Mesendoderm (in vitro differentiated cells): ENCODE data around the gene ACOT2.

Source experiments
- DNase-seq: peaks from one replicate; pipeline ENCODE4 v3.0.0; 2013
- H2AK5ac ChIP-seq: 2 replicates; pipeline ENCODE4 v1.6.1; 2013; ENCODE audit warnings: low read length, inconsistent platforms
- H2BK120ac ChIP-seq: 2 replicates; pipeline ENCODE4 v1.6.1; 2013; ENCODE audit warnings: low read depth, mild to moderate bottlenecking, low read length, moderate library complexity, mixed read lengths
- H2BK15ac ChIP-seq: replicated peaks from 2 replicates; pipeline ENCODE4 v1.6.1; 2013; ENCODE audit warnings: low read depth, mild to moderate bottlenecking, moderate library complexity
- H2BK5ac ChIP-seq: 2 replicates; pipeline ENCODE4 v1.6.1; 2013; ENCODE audit warnings: low read length, inconsistent platforms
- H3K18ac ChIP-seq: 2 replicates; pipeline ENCODE4 v1.6.1; 2013; ENCODE audit warnings: mild to moderate bottlenecking, low read length, mixed read lengths
- H3K23ac ChIP-seq: one replicate; pipeline ENCODE4 v1.6.1; 2013; ENCODE audit warnings: low read length
- H3K27ac ChIP-seq: 2 replicates; pipeline ENCODE4 v1.5.1; 2013; ENCODE audit warnings: low read depth, mild to moderate bottlenecking, inconsistent platforms, low read length, moderate library complexity
- H3K27me3 ChIP-seq: 2 replicates; pipeline ENCODE4 v1.6.1; 2013; ENCODE audit warnings: low read length, control low read depth, mild to moderate bottlenecking, inconsistent platforms; ENCODE audit not compliant: insufficient read depth, poor library complexity
- H3K36me3 ChIP-seq: 2 replicates; pipeline ENCODE4 v1.6.1; 2013; ENCODE audit warnings: low read length, inconsistent platforms; ENCODE audit not compliant: control insufficient read depth, insufficient read depth
- H3K4ac ChIP-seq: one replicate; pipeline ENCODE4 v1.6.1; 2013; ENCODE audit warnings: low read depth, mild to moderate bottlenecking, low read length, moderate library complexity
- H3K4me1 ChIP-seq: 2 replicates; pipeline ENCODE4 v1.6.1; 2013; ENCODE audit warnings: low read depth, low read length, inconsistent platforms; ENCODE audit not compliant: control insufficient read depth
- H3K4me2 ChIP-seq: 2 replicates; pipeline ENCODE4 v1.6.1; 2013; ENCODE audit warnings: low read length
- H3K4me3 ChIP-seq: 2 replicates; pipeline ENCODE4 v1.5.1; 2013; ENCODE audit warnings: mild to moderate bottlenecking, low read length
- H3K56ac ChIP-seq: one replicate; pipeline ENCODE4 v1.6.1; 2013; ENCODE audit warnings: low read length
- H3K79me1 ChIP-seq: 2 replicates; pipeline ENCODE4 v1.6.1; 2013; ENCODE audit warnings: low read length, inconsistent platforms
- H3K79me2 ChIP-seq: 2 replicates; pipeline ENCODE4 v1.6.1; 2013; ENCODE audit warnings: mild to moderate bottlenecking, low read length; ENCODE audit not compliant: control insufficient read depth, insufficient read depth
- H3K9ac ChIP-seq: 2 replicates; pipeline ENCODE4 v1.6.1; 2013; ENCODE audit warnings: low read length, inconsistent platforms
- H4K5ac ChIP-seq: one replicate; pipeline ENCODE4 v1.6.1; 2013; ENCODE audit warnings: low read length
- H4K8ac ChIP-seq: one replicate; pipeline ENCODE4 v1.6.1; 2013; ENCODE audit warnings: low read depth, mild to moderate bottlenecking, control low read depth, low read length, moderate library complexity
- WGBS: extraction: QIAGEN DNeasy Blood & Tissue Kit; methylation state at CpG from one replicate; pipeline ENCODE4 v1.1.7; 2013; ENCODE audit warnings: low lambda C conversion rate, missing lambda C conversion rate; ENCODE audit not compliant: insufficient coverage; ENCODE audit errors: extremely low coverage; 5-methylcytosine and 5-hydroxymethylcytosine counted together

The ACOT2 gene

DNA sequence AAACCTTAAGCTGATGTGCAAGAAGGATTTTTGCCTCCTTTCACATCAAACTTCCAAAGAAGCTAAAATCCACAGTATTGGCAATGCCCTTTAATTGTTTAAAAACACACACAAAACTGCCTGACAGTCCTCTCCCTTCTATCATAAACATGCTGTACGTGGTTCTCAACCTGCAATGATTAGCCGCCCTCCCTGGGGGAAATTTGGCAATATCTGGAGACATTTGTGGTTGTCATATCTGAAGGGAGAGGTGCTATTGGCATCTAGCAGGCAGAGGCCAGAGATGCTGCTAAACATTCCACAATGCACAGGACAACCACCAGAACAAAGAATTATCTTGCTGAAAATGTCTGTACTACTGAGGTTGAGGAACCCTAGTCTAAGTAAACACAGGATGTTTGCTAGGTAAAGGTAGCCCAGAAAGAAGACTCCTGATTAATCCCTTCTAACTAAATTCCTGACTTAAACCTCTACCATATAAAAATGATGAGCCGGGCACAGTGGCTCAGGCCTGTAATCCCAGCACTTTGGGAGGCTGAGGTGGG lies 44.5 kb downstream of the ACOT2 start:
- Histone ChIP-seq H3K79me2 (no peaks in the 10 kb centered on the region), H3K4me2 (no peak overlapping the region), H3K36me3 (no peaks in the 10 kb centered on the region), H2BK5ac (no peak overlapping the region), H3K18ac (no peak overlapping the region), H3K9ac (no peak overlapping the region), H3K4me3 (no peak overlapping the region), H4K5ac (no peak overlapping the region), H4K8ac (no peak overlapping the region), H3K27ac (no peak overlapping the region), H3K27me3 (peaks cover 2% of the 10 kb centered on the region), H2AK5ac (no peak overlapping the region), H2BK15ac (no peak overlapping the region), H2BK120ac (no peak overlapping the region), H3K4me1 (no peaks in the 10 kb centered on the region), H3K56ac (no peak overlapping the region), H3K4ac (no peak overlapping the region), H3K79me1 (no peaks in the 10 kb centered on the region), H3K23ac (no peak overlapping the region)
- WGBS = no CpG with 5 or more reads among the region's 3 CpGs
- no peak for DNase-seq

DNA sequence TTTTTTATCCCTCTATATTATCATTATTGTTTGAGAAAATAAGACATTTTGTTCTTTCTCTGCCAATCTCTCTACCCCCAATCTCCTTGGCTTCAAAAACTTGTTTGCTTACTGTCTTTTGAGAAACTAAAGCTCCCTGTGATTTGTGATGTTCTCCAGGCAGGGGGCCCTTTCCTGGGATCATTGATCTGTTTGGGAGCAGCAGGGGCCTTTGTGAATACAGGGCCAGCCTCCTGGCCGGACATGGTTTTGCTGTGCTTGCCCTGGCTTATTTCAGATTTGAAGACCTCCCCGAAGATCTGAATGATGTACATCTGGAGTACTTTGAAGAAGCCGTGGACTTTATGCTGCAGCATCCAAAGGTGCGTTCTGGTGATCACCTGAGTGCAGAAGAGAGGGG lies 47.8 kb downstream of the ACOT2 start:
- no peak for DNase-seq
- H2BK120ac ChIP-seq = no peak overlapping the region
- H3K56ac ChIP-seq = no peak overlapping the region
- no peak overlapping the region for H4K5ac ChIP-seq
- H3K27me3 ChIP-seq = peaks cover 2% of the 10 kb centered on the region
- H3K79me1 ChIP-seq = no peaks in the 10 kb centered on the region
- no peaks in the 10 kb centered on the region for H3K79me2 ChIP-seq
- no peak overlapping the region for H3K18ac ChIP-seq
- H3K27ac ChIP-seq = no peak overlapping the region
- H3K4me3 ChIP-seq = no peak overlapping the region
- H3K9ac ChIP-seq = no peak overlapping the region
- H3K4me1 ChIP-seq = no peaks in the 10 kb centered on the region
- no peak overlapping the region for H3K4ac ChIP-seq
- H3K4me2 ChIP-seq = no peak overlapping the region
- H2BK5ac ChIP-seq = no peak overlapping the region
- H2BK15ac ChIP-seq = no peak overlapping the region
- no CpG with 5 or more reads among the region's 4 CpGs for WGBS
- no peak overlapping the region for H3K23ac ChIP-seq
- H3K36me3 ChIP-seq = no peaks in the 10 kb centered on the region
- no peak overlapping the region for H2AK5ac ChIP-seq
- no peak overlapping the region for H4K8ac ChIP-seq

DNA sequence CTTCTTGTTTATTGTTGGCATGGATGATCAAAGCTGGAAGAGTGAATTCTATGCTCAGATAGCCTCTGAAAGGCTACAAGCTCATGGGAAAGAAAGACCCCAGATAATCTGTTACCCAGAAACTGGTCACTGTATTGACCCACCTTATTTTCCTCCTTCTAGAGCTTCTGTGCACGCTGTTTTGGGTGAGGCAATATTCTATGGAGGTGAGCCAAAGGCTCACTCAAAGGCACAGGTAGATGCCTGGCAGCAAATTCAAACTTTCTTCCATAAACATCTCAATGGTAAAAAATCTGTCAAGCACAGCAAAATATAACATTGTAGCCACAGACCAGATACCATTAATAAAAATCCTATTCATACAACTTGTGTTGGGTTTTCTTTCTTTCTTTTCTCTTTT lies 50.5 kb downstream of the ACOT2 start:
- H3K4me2 ChIP-seq = no peak overlapping the region
- no peaks in the 10 kb centered on the region for H3K79me1 ChIP-seq
- no peak overlapping the region for H4K5ac ChIP-seq
- H3K23ac ChIP-seq = no peak overlapping the region
- no peak overlapping the region for H2BK5ac ChIP-seq
- no peaks in the 10 kb centered on the region for H3K27me3 ChIP-seq
- no peaks in the 10 kb centered on the region for H3K4me1 ChIP-seq
- no peak overlapping the region for H2AK5ac ChIP-seq
- H3K18ac ChIP-seq = no peak overlapping the region
- no peak overlapping the region for H3K9ac ChIP-seq
- H3K79me2 ChIP-seq = no peaks in the 10 kb centered on the region
- H3K4me3 ChIP-seq = no peak overlapping the region
- no peak overlapping the region for H3K27ac ChIP-seq
- H2BK120ac ChIP-seq = no peak overlapping the region
- no peak overlapping the region for H3K4ac ChIP-seq
- DNase-seq = no peak
- H3K36me3 ChIP-seq = no peaks in the 10 kb centered on the region
- no CpG with 5 or more reads among the region's 1 CpG for WGBS
- no peak overlapping the region for H4K8ac ChIP-seq
- H3K56ac ChIP-seq = no peak overlapping the region
- no peak overlapping the region for H2BK15ac ChIP-seq

DNA sequence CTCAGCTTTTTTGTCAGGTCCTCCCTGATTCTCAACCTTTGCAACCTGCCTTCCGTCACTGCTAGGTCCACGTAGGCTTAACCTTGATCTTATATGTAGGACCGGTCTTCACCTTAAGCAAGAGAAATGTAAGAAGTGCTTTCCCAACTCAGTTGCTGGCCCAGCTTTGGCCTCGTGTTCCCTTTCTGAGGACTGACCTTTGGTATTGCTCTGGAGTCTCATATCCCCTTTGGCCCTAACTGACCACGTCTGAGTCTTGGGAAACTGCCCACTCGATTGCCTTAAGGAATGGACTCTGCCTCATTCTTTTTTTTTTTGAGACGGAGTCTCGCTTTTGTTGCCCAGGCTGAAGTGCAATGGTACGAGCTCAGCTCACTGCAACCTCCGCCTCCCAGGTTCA lies 51.3 kb downstream of the ACOT2 start:
- Histone ChIP-seq H3K4me1 (no peaks in the 10 kb centered on the region), H2AK5ac (no peak overlapping the region), H2BK120ac (no peak overlapping the region), H3K4me3 (no peak overlapping the region), H3K56ac (no peak overlapping the region), H3K23ac (no peak overlapping the region), H2BK15ac (no peak overlapping the region), H4K5ac (no peak overlapping the region), H3K4me2 (no peak overlapping the region), H3K79me2 (no peaks in the 10 kb centered on the region), H3K9ac (no peak overlapping the region), H3K27me3 (no peaks in the 10 kb centered on the region), H3K18ac (no peak overlapping the region), H2BK5ac (no peak overlapping the region), H3K79me1 (no peaks in the 10 kb centered on the region), H4K8ac (no peak overlapping the region), H3K4ac (no peak overlapping the region), H3K36me3 (no peaks in the 10 kb centered on the region), H3K27ac (no peak overlapping the region)
- DNase-seq = no peak
- no CpG with 5 or more reads among the region's 10 CpGs for WGBS

DNA sequence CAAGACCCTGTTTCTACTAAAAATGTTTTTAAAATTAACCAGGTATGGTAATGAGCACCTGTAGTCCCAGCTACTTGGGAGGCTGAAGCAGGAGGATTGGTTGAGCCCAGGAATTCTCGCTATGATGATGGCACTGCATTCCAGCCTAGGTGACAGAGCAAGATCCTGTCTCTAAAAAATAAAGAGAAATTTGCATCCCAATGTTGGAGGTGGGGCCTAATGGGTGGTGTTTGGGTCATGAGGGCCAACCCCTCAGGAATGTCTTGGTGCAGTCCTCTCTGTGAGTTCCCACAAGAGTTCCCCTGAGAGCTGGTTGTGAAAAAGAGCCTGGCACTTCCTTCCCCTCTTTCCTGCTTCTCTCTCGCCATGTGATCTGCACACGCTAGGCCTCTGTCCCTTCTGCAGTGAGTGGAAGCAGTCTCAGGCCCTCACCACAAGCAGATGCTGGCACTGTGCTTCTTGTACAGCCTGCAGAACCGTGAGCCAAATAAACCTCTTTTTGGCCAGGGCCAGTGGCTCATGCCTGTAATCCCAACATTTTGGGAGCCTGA lies 54.6 kb downstream of the ACOT2 start:
- WGBS = no CpG with 5 or more reads among the region's 4 CpGs
- no peak overlapping the region for H3K18ac ChIP-seq
- H3K36me3 ChIP-seq = no peaks in the 10 kb centered on the region
- H3K56ac ChIP-seq = no peak overlapping the region
- no peak overlapping the region for H4K5ac ChIP-seq
- no peak overlapping the region for H2BK5ac ChIP-seq
- H3K23ac ChIP-seq = no peak overlapping the region
- no peaks in the 10 kb centered on the region for H3K79me1 ChIP-seq
- no peak overlapping the region for H3K9ac ChIP-seq
- no peaks in the 10 kb centered on the region for H3K27me3 ChIP-seq
- H3K4me3 ChIP-seq = no peak overlapping the region
- H3K27ac ChIP-seq = no peak overlapping the region
- H2BK120ac ChIP-seq = no peak overlapping the region
- H3K4me1 ChIP-seq = no peaks in the 10 kb centered on the region
- no peak overlapping the region for H2BK15ac ChIP-seq
- DNase-seq = peak; percentile 66
- no peaks in the 10 kb centered on the region for H3K79me2 ChIP-seq
- no peak overlapping the region for H3K4me2 ChIP-seq
- no peak overlapping the region for H4K8ac ChIP-seq
- no peak overlapping the region for H3K4ac ChIP-seq
- no peak overlapping the region for H2AK5ac ChIP-seq
